Posterior vena cava (tissue), 2 donors: ENCODE results near the gene LGR6. TPM values are rescaled to one million over a fixed set of nuclear protein-coding genes. Genes with fewer than 3 reads are reported as not detected.
"Not testable (repeated sequence)": the region's sequence is repeated elsewhere in the genome, so short reads cannot be mapped to it uniquely, and the experiment has no call there.

Source experiments
- DNase-seq: peaks from one replicate; pipeline ENCODE4 v3.0.0-alpha.2; 2020; ENCODE audit warnings: low spot score
- intact Hi-C, 2 donors: fragments of 100-400 bp; cut with DNase I; formaldehyde crosslinking; loops; one replicate each; pipeline versions ENCODE4 v1.14.1 to v1.14.2; 2022 to 2023
- total RNA-seq, 2 donors: library from RNA; stranded (reverse); fragmentation: NEBNext Ultra II Directional; extraction: Animal tissue kit (Norgen Biotek cat#: 25700); gene quantifications; one replicate each; pipeline ENCODE4 v1.2.1, GENCODE V29; 2021
- donor health status: DM: yes; HTN: yes; CAD: no.
- donor health status: DM: yes; HTN: yes; CAD: no.

Gene LGR6
- total RNA-seq, 2 donors from 2014 or later: 0.28 to 0.43 TPM

- DNase-seq: no peak
- intact Hi-C loops: loop anchor here (5.0 to 10.0 kb wide), 4 partner anchors 127 to 832 kb away; partner anchors contain the start of gene SYT2 (in 1 of the 2)
Measured at GRCh38 chr1:202189918-202190715, 3.5 kb upstream of the LGR6 start.

- intact Hi-C loops: loop anchor here in 1 of 2 donors (5.0 kb wide), 1 partner anchor 831 kb away; no protein-coding TSS in a partner anchor
- DNase-seq: not testable (repeated sequence)
Measured at GRCh38 chr1:202191391-202191790, 2.2 kb upstream of the LGR6 start.

DNA sequence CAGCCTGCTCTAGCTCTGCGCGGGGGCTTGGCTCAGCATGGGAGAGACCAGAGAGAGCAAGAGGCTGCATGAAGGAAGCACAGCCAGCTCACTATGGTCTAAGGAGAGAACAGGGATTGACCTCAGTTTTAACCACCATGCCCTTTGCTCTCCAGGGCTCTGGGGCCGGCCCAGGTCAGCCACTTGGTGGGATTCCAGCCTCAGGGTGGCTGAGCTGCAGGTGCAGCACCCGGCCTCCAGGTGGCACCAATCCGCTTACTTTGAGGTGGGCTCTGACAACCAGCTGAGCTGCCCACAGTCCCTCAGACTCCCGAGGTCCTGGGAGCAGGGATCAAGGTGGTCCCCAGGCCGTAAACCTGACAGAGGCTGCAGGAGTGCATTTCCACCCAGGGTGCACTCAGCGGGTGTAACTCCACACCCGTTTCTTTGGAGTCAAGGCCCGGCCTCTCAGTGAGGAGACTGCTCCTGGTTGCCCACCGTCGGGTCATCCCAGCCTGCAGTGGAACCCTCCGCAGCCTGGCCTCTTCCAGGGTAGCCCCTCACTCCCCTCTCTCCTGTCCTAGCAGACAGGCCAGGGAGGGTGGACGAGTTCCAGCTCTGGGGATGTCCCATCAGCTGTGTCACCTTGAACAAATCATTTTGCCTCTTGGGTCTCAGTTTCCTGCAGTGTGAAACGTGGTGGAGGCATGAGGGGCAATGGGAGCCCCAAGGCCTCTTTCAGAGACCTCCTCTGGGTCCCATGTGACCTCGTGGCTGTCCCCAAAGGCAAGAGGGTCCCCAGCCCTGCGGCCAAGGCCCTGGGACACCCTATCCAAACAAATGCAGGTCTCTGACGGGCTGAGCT lies 607 bp upstream of the LGR6 start:
- no peak for DNase-seq
- intact Hi-C loops: loop anchor here (2.0 to 5.0 kb wide), 2 partner anchors 122 to 829 kb away; no protein-coding TSS in a partner anchor

GRCh38 chr1:202194328-202194648 lies 689 bp downstream of the LGR6 start:
- no peak for DNase-seq
- intact Hi-C loops: loop anchor here in 1 of 2 donors (5.0 kb wide), 1 partner anchor 828 kb away; no protein-coding TSS in a partner anchor

DNA sequence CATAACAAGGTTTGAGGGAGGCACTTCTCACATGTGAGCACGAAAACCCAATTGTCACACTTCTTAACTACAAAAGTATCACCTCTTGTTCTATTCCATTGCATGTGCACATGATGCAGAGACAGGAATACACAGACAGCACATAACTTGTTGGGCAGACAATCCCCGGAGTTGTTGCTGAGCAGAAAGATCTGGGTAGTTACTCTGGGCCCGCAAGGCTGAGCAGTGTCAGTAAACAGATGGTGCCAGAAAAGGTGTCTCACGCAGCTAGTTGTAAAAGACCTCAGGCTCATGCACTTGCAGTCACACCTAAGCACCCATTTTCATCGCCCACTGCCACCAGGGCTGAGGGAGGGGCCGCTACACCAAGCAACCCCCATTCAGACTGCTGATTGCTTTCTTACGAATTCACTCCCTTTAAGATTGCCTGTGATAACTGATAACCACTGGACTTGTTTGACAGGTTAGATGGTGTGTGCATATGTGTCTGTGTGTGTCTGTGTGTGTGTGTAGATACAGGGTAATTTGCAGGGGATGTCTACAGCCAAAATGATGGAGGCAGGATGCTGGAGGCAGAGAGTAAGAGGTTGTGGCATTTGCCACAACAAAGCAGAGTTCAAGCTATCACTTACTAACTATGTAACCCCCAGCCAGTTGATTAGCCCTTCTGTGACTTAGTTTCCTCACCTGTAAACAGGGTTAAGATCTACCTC lies 4.2 kb downstream of the LGR6 start:
- no peak for DNase-seq
- intact Hi-C loops: no loop called here

GRCh38 chr1:202198366-202198724 lies 4.7 kb downstream of the LGR6 start:
- intact Hi-C loops: no loop called here
- no peak for DNase-seq

- intact Hi-C loops: no loop called here
- no peak for DNase-seq
Measured at GRCh38 chr1:202199040-202199889, 5.7 kb downstream of the LGR6 start.

- intact Hi-C loops: no loop called here
- DNase-seq: no peak
Measured at GRCh38 chr1:202200112-202200548, 6.5 kb downstream of the LGR6 start.

GRCh38 chr1:202200669-202201068 lies 7.1 kb downstream of the LGR6 start:
- intact Hi-C loops: no loop called here
- DNase-seq: no peak

DNA sequence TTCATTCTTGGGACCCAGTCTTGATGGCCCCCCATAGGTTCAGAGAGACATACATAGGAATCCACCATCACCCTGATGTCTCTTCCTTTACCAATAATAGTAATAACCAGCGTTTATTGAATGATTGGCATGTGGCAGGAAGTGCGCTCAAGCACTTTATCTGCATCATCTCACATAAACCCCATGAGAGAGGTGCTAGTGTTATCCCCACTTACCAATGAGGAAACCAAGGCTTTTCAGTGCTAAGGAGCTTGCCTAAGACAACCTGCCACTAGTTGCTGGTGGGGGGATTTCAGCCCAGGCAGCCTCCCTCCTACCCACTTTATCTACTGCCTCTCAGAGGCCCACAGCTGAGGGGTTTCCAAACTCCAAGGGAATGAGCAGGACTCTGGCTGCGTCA lies 7.7 kb downstream of the LGR6 start:
- intact Hi-C loops: no loop called here
- DNase-seq: no peak

GRCh38 chr1:202201971-202202370 lies 8.4 kb downstream of the LGR6 start:
- intact Hi-C loops: no loop called here
- DNase-seq: no peak

DNA sequence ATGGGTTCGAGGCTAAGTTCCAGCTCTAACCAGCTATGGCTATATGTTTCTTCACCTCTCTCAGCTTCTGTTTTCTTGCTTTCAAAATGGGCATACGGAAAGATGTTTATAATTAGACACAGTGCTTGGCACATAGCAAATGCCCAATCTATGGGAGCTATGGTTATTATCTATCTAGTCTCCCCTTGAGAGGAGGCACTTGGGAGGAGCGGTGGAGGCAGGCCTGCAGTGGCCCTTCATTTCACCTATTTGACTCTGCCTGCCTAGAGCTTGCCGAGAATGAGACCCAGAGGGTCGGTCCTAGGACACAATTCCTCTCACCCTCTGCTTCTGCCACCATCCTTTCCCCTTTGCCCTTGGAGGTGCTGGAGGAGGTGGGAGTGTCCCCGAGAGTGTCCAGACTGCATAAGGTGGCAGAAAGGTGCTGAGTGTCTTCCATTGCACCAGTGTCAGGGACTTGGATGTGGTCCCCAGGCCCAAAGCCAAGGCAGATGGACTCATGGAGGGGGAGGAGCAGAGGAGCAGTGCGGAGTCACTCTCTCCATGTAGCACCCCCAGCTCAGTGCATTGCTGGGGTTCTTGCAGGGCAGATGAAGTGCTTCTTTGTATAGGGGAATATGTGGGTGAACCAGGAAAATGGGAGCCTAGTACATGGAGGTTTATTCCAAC lies 9.0 kb downstream of the LGR6 start:
- DNase-seq: no peak
- intact Hi-C loops: no loop called here

DNA sequence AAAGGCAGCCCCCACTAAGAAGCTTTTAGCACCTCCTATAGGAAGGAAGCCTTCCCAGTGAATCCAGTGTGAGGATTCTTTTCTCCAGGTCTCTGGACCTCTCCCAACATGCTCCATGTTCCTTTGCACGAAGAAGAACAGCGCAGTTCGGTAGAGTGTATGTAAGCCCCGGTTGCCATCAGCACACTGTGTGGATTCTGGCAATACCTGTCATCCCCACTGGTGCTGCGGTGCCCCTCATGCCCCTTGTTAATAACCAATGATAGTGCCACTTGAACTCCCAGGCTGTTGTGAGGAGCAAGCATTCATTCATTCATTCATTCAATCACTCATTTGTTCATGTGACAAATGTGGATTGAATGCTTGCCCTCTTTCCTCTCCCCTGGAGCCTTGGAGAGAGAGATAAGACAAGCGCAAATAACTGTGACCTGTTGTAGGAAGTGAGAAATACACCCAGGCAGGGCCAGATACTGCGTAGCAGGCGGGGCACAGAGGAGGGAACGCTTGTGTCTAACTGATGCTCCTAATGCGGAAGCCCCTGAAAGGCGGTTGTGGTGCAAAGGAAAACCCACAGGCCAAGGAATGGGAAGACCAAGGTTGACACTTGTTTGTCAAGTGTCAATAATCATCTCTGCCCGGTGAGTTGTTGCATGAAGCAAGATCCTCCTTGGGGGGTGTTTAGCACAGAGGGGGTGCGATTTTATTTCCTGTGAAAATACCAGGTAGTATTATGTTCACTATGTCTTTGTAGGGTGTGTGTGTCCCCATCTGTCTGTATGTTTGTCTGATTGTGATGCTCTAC lies 9.8 kb downstream of the LGR6 start:
- intact Hi-C loops: no loop called here
- DNase-seq: no peak

- DNase-seq: no peak
- intact Hi-C loops: no loop called here
Measured at GRCh38 chr1:202204065-202204464, 10.5 kb downstream of the LGR6 start.

DNA sequence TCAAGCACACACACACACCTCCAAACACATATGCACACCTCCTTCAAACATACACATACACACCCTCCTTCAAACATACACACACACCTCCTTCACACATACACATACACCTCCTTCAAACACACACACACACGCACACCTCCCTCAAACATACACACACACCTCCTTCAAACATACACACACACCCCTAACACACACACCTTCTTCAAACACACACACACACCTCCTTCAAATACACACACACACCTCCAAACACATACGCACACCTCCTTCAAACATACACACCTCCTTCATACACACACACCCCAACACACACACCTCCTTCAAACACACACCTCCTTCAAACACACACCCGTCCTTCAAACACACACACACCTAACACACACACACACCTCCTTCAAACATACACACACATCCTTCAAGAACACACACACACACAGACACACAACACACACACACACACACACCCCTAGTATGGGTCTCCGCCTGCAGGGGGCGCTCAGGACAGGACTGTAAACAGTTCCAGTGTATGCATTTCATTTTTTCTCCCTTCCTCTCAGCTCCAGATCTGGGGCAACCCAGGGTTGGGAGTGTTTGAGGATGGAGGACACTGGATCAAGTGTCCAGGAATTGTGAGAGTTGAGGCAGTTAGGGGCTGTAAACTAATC lies 12.1 kb downstream of the LGR6 start:
- no peak for DNase-seq
- intact Hi-C loops: no loop called here

- no peak for DNase-seq
- intact Hi-C loops: no loop called here
Measured at GRCh38 chr1:202207292-202207691, 13.7 kb downstream of the LGR6 start.

GRCh38 chr1:202208351-202208857 lies 14.8 kb downstream of the LGR6 start:
- DNase-seq: no peak
- intact Hi-C loops: no loop called here
